GM19025 (cell line): ENCODE measurements around the gene SLC26A6.

ENCODE experiments used
- ATAC-seq: cut with Tn5 transposase; IDR thresholded peaks from one replicate; pipeline ENCODE4 v1.9.1; 2021; ENCODE audit warnings: mild to moderate bottlenecking, low read depth, moderate library complexity; ENCODE audit not compliant: unreplicated experiment

SLC26A6 gene

GRCh38 chr3:48601622-48601994 is 33.7 kb downstream of the SLC26A6 start:
- ATAC-seq, result no peak

DNA sequence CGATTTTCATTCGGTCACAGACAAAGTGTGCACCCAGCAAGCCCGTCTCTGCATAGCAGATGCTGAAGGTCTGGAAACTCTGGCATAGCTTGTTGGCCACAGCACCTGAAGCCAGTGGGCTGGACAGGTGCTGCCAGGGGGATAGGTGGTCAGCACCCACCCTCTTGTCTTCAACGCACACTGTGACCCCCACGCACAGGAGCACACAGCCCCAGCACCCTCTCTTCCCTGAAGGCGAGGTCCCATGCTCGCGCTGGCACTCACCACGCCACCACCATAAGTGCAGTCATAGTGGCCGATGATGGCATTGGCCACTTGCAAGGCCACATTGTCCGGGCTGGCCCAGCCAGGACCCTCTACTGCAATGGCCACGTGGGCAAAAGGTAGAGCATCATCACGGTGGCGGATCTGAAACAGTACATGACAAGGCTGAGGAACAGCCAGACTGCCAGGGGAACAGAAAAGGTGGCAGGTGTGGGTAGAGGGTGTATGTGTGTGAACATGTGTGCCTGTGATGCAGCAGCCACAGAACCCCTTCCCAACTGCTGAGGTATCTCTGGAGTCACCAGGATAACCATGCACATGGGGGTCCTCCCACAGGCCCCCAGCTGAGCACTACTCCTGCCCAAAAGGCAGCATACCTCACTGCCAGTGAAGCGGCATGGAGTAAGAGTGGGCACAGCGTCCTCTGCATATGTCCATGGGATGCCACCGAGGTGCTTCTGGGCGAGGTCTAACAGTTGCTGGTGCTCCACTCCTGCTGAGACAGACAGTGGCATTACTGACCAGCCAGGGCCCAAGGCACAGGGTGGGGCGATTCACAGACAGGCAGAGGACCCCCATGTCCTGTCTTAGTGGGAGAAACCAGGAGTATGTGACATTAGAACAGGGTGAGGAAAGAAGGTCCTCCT is 34.3 kb downstream of the SLC26A6 start:
- no peak for ATAC-seq

DNA sequence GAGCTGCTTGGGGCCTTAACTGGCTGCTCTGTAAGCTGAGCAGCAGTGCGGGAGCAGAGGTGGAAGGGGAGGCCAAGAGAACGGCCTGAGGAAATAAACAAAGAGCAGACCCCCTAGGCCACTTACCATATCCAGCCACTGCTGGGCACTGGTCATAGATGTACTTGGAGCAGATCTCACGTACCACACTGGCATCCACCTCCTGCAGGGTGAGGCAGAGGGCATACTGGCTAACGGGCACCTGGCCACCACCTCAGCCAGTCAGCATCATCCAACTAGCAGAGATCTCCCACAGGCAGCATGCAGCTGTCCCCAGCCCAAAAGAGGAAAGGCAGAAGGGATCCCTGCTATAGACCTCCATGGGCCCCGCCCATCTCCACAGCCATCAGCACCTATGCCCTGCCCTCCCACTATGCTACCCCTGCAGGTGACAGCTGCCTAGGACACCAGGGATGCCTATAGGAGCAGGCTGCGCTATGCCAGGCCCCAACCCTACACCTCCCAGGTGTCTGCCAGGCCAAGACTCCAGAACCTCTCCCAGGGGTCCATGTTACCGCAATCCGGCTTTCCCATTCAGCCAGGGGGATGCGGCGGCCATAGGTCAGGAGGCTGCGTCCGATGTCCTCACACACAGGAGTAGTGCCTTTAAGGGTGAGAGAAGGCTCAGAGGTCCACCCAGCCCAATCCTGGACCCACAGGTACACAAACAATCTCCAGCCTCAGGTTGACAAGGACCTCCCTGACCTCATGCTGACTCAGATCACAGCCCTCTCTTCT is 35.6 kb downstream of the SLC26A6 start:
- no peak for ATAC-seq

GRCh38 chr3:48599077-48599501 is 36.2 kb downstream of the SLC26A6 start:
- ATAC-seq, result no peak

DNA sequence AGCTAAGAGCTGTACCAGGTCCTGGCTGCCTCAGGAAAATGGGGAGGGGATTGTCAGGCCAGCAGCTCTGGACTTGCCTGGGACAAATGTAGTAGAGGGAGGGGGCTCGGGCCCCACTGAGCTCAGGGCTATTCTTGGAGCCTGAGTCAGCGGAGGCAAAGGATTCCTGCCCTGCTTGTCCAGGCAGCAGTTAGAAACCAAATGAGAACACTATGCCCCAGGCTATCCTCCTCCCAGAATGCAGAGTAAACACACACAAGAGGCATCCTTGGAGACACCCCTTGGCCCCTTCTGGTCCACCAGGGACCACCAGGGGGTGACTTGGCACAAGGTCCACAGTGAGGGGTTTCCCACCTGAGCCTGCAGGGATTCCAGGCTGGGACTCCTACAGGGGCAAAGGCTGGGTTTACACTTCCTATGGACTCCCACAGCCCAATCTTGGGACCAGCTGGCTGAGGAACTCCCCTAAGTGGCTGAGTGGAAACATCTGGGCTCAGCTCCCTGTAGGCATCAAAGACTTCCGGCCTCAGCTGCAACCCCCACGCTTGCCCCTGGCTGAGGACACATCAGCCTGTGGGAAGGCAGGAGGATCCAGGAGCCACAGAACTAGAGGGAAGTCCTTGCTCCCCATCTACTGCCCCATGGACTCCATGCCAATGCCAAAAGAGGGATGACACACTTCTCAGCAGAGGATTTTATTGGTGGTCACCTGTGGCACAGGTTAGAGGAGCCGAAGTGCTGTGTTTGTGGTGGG is 36.8 kb downstream of the SLC26A6 start:
- no peak for ATAC-seq

GRCh38 chr3:48597408-48597800 is 37.9 kb downstream of the SLC26A6 start:
- no peak for ATAC-seq

- no peak for ATAC-seq
These were observed 38.4 kb downstream of the SLC26A6 start for GRCh38 chr3:48596676-48597407.

DNA sequence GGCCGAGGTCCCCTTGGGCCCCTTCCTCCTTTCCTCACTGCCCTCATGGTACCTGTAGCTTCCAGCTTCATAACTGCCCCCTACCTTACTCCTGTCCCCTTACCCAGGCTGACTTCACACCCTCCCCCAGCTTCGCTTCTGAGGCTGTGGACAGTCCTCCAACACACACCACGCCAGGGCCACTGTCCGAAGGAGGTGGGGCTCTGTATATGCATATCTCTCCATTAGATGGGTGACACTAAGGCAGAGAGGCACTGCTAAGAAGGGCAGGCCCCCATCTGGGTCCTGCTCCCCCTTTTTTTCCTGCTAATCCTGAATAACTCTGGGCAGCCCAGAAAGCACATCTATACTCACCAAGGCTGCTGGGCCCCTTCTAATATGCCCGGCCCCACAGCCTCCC is 39.1 kb downstream of the SLC26A6 start:
- no peak for ATAC-seq

DNA sequence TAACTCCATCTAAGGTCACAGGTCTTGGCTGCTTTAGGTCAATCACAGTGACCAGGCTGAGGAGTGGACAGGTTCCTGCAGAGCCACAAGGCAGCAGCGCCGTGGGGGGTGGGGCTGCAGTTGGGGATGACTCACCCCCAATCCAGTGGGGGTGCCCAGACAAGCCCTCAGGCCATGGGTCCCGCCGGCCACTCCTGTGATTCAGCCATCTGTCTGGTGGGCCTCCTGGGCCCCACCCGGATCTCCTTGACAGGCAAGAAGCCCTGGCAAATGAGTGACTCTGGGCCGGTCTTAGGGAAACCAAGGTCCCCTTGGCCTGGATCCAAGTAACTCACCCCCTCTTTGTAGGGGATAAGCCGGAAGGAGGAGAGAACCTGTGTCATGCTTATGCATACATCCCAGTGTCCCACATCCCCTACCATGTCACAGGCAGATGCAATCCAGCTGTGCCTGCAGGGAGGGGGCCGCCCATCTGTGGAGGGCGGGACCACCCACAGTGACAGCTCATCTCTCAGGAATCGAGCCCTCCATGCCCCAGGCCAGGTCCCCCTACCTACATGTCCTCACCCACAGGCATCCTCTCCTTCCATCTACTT is 39.6 kb downstream of the SLC26A6 start:
- no peak for ATAC-seq

DNA sequence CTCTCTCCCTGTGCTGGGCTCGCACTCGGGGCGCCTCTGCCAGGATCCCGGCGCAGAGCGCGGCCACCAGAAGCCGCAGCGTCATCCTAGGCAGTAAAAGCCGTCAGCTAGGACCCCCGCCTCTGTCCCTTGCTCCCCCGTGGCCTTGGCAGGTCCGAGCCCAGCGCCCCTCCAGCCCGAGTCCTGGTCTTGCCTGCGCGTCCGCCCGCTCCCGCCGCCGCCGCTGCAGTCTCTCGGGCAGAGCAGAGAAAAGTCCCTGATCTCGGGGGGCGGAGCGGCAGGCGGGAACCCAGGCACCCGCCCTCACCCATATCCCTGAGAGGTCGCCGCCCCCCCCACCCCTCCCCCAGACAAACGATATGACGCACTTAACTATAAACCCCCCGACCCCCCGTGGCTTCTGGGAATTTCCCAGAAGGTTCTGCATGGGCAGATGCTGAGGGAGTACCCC is 40.2 kb downstream of the SLC26A6 start, which contains the start of gene COL7A1:
Gene COL7A1, minus strand, starts transcription at position 255 of the 451 bp plus-strand sequence. Its CDS starts 170 bp downstream, at position 85.
- ATAC-seq, result no peak

DNA sequence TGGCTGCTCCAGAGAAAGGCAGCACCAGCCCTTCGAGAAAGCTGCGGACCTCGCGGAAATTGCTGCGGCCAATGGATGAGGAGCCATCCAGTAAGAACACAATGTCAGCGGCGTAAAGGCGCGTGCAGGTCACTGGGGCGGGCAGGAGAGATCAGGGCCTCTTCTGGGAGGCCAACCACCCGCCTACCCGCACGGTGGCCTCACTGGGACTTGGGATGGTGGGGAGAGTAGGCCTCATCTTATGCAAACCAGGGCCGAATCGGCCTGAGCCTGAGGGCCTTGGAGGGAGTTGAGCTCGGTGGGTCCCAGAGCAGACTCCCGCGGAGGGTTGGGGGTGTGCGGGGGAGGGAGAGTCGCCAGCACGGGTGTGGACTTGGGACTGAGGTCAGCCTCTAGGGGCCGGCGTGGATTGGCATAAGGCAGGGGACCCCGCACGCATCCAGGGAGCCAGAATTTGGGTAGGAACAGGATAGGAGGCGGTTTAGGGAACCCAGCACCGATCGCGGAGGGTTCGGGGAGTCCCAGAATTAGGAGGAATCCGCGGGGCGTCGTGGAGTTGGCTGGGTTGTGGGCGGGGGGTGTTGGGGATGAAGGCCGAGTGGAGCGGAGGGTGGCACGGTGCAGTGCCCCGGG is 40.7 kb downstream of the SLC26A6 start:
- no peak for ATAC-seq

- ATAC-seq, result no peak
These were observed 41.9 kb downstream of the SLC26A6 start for GRCh38 chr3:48593337-48593736.

GRCh38 chr3:48592519-48593087 is 42.7 kb downstream of the SLC26A6 start:
- no peak for ATAC-seq

- ATAC-seq, result no peak
These were observed 43.3 kb downstream of the SLC26A6 start for GRCh38 chr3:48591886-48592518.

- ATAC-seq, result no peak
These were observed 43.8 kb downstream of the SLC26A6 start for GRCh38 chr3:48591436-48591835.

- no peak for ATAC-seq
These were observed 47.0 kb downstream of the SLC26A6 start for GRCh38 chr3:48588230-48588629.

DNA sequence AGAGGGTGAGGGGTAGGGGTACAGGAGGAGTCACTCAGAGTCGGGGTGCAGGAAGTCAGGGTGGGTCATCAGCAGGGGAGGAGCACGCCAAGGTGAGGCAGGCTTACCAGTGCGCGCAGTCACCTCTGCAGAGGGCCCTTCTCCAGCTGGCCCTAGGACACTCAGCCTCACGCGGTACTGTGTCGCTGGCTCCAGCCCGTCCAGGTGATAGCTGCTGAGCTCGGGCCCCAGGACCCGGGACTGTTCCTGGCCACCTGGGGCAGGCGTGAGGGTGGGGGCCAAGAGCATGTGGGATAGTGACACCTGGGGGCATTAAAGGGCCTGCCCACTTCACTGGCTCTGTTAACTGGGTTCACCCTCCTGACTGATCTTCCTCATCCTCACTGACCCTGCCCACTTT is 47.6 kb downstream of the SLC26A6 start:
- no peak for ATAC-seq

GRCh38 chr3:48585411-48585810 is 49.9 kb downstream of the SLC26A6 start:
- no peak for ATAC-seq
